B cell (primary cell): ENCODE results near the gene COMMD1. TPM values are rescaled to one million over a fixed set of nuclear protein-coding genes. Genes with fewer than 3 reads are reported as not detected.

Source experiments
- ATAC-seq: fragments of 200-7000 bp; cut with Tn5 transposase; one replicate; pipeline ENCODE4 v1.10.0; 2021; ENCODE audit warnings: low read depth, mild to moderate bottlenecking, moderate number of reproducible peaks, moderate library complexity
- CTCF ChIA-PET: fragments of 350-600 bp; sonication (Branson Sonifier 250); formaldehyde crosslinking; loops from one replicate; lab custom pipeline; 2021; ENCODE audit warnings: antibody characterized with exemption, inconsistent platforms; lab: Charles Lee
- POLR2A ChIA-PET: fragments of 350-600 bp; sonication (Branson Sonifier 250); formaldehyde crosslinking; loops from one replicate; lab custom pipeline; 2021; ENCODE audit warnings: antibody characterized with exemption; lab: Charles Lee
- DNase-seq: peaks from one replicate; pipeline ENCODE4 v3.0.0; 2013
- H2AFZ ChIP-seq: 2 replicates; pipeline ENCODE4 v1.6.1; 2012; ENCODE audit warnings: mild to moderate bottlenecking, low read depth, low read length; ENCODE audit not compliant: insufficient read depth, poor library complexity, severe bottlenecking
- H3K27ac ChIP-seq, 2 donors: 1 replicate in 1 of 2; 2 replicates in 1 of 2; pipeline ENCODE4 v1.5.1; 2012 to 2013; ENCODE audit warnings: low read length in 2 of 2, mild to moderate bottlenecking in 2 of 2, moderate library complexity in 1 of 2
- H3K27me3 ChIP-seq, 4 experiments: fragments of 200-600 bp in 1 of 4; sonication (generic) in 1 of 4; replicated peaks in 1 of 4; 1 replicate in 2 of 4; 2 replicates in 2 of 4; pipeline versions ENCODE4 v1.6.1 to v1.7.0; 2013 to 2016; ENCODE audit warnings: low read length in 3 of 4, mild to moderate bottlenecking in 2 of 4, mixed read lengths in 1 of 4, moderate library complexity in 1 of 4; ENCODE audit not compliant: insufficient read depth in 4 of 4, control insufficient read depth in 3 of 4; ENCODE audit errors: control extremely low read depth in 1 of 4
- H3K36me3 ChIP-seq, 2 experiments: replicated peaks in 1 of 2; 1 replicate in 1 of 2; 2 replicates in 1 of 2; pipeline versions ENCODE4 v1.6.1 to v1.7.1; 2013; ENCODE audit warnings: low read length in 1 of 2; ENCODE audit not compliant: insufficient read depth in 2 of 2, control insufficient read depth in 1 of 2; ENCODE audit errors: control extremely low read depth in 1 of 2, extremely low read depth in 1 of 2
- H3K4me1 ChIP-seq, 2 donors: fragments of 200-600 bp in 1 of 2; sonication (generic) in 1 of 2; 1 replicate in 1 of 2; 2 replicates in 1 of 2; pipeline versions ENCODE4 v1.5.1 to v1.6.1; 2013 to 2017; ENCODE audit warnings: low read length in 2 of 2; ENCODE audit not compliant: control insufficient read depth in 2 of 2, insufficient read depth in 2 of 2
- H3K4me2 ChIP-seq: replicated peaks from 2 replicates; pipeline ENCODE3; 2012; ENCODE audit warnings: mild to moderate bottlenecking, low read depth, low read length; ENCODE audit not compliant: poor library complexity, severe bottlenecking
- H3K4me3 ChIP-seq, 5 experiments: fragments of 200-600 bp in 1 of 5; sonication (generic) in 1 of 5; 1 replicate in 3 of 5; 2 replicates in 2 of 5; pipeline versions ENCODE4 v1.5.1 to v1.7.0; 2011 to 2016; ENCODE audit warnings: low read length in 4 of 5, mild to moderate bottlenecking in 4 of 5, low read depth in 2 of 5, control low read depth in 1 of 5, moderate library complexity in 1 of 5; ENCODE audit not compliant: insufficient read depth in 1 of 5; ENCODE audit errors: control extremely low read depth in 1 of 5, extremely low read depth in 1 of 5
- H3K79me2 ChIP-seq: fragments of 200-600 bp; sonication (generic); one replicate; pipeline ENCODE4 v1.6.0; 2016; ENCODE audit warnings: low read length; ENCODE audit not compliant: control insufficient read depth, insufficient read depth
- H3K9ac ChIP-seq: fragments of 200-600 bp; sonication (generic); 2 replicates; pipeline ENCODE4 v1.6.1; 2017; ENCODE audit warnings: mild to moderate bottlenecking, low read length, moderate library complexity
- H3K9me3 ChIP-seq, 3 donors: one replicate each; pipeline versions ENCODE4 v1.6.1 to v1.7.1; 2013; ENCODE audit warnings: low read length in 2 of 3; ENCODE audit not compliant: control insufficient read depth in 2 of 3, insufficient read depth in 1 of 3; ENCODE audit errors: control extremely low read depth in 1 of 3
- H4K20me1 ChIP-seq: 2 replicates; pipeline ENCODE4 v1.6.0; 2012; ENCODE audit warnings: mild to moderate bottlenecking, low read length; ENCODE audit not compliant: insufficient read depth, control insufficient read depth, poor library complexity, severe bottlenecking
- H3K27ac Mint-ChIP-seq: one replicate; pipeline ENCODE4 v1.8.0; 2021; ENCODE audit warnings: mixed read lengths
- H3K27me3 Mint-ChIP-seq: one replicate; pipeline ENCODE4 v1.8.0; 2021; ENCODE audit warnings: mixed read lengths
- H3K4me1 Mint-ChIP-seq: one replicate; pipeline ENCODE4 v1.8.0; 2021; ENCODE audit warnings: mixed read lengths
- H3K4me3 Mint-ChIP-seq: one replicate; pipeline ENCODE4 v1.8.0; 2021; ENCODE audit warnings: mixed read lengths
- H3K9me3 Mint-ChIP-seq: one replicate; pipeline ENCODE4 v1.8.0; 2022; ENCODE audit warnings: mixed read lengths; ENCODE audit not compliant: insufficient read depth
- EZH2 ChIP-seq: IDR thresholded peaks from 2 replicates; pipeline ENCODE4 v1.6.1; 2012; ENCODE audit warnings: borderline replicate concordance, low read depth, mild to moderate bottlenecking, moderate library complexity, low read length; ENCODE audit not compliant: insufficient read depth, poor library complexity, severe bottlenecking
- WGBS: methylation state at CpG from one replicate; pipeline ENCODE4 v1.1.5; 2013; ENCODE audit warnings: missing lambda C conversion rate; ENCODE audit not compliant: insufficient coverage; 5-methylcytosine and 5-hydroxymethylcytosine counted together
- intact Hi-C: fragments of 100-400 bp; cut with micrococcal nuclease; formaldehyde crosslinking; loops from one replicate; pipeline ENCODE4 v1.10.0; 2022
- polyA plus RNA-seq: library from polyadenylated mRNA; depleted of rRNA; stranded (reverse); fragments of >200 nt; gene quantifications from 2 replicates; pipeline ENCODE4 v1.2.3, GENCODE V29; 2012
- total RNA-seq, 2 donors: library from RNA; stranded (reverse); fragments of 120-200 nt in 1 of 2; gene quantifications; 1 replicate in 1 of 2; 2 replicates in 1 of 2; pipeline versions ENCODE4 v1.2.3 to v1.2.4, GENCODE V29; 2013 to 2022
- TF ChIP-seq, protein P1 (sequence below): fragments of 200-600 bp; IDR thresholded peaks from one replicate; pipeline ENCODE4 v1.8.0; 2022; ENCODE audit warnings: antibody characterized with exemption, mild to moderate bottlenecking

Gene COMMD1
- total and polyA plus RNA-seq, 2 donors (not counting 1 experiment from before 2014, with no cell fraction given), result 20.6 to 25.1 TPM

DNA sequence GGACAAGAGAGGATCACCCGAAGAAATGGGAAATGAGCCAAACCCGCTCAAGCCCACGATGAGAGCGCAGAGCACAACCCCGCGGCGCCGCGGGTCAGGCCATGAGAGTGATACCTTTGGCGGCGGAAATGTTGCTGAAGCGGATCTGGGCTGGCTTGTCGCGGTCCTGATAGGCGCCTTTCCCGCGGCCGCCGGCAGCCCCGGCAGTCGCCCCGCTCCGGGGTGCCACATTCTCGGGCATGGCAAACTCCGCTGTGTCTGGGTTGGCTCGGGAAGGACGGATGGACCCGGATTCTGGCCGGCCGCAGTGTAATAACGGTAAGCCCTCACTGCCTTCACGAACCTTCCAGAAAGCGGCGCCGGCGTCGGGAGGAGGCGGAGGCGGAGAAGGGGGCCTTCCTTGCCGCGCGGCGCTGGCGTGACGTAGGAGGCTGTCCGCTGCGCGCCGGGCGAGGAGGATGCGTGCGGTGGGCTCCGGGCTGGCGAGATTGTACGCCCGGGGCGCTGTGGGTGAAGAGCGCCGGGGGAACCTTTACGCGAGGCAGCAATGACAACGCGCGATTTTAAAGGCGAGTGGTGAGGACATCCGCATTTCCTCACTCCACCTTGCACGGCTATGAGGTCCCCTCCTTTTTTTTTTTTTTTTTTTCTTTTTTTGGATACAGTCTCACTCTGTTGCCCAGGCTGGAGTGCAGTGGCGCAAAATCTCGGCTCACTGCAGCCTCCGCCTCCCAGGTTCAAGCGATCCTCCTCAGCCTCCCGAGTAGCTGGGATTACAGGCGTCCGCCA, 17.0 kb upstream of the COMMD1 start, which contains the start of gene CCT4:
CCT4 (minus strand) TSS at position 390 of the 789 bp plus-strand sequence; CDS start at position 241, 149 bp downstream.
- peak; percentile 98 for DNase-seq
- H3K36me3 ChIP-seq, result peaks cover 0 to 19% of the 10 kb centered on the region in 2 experiments
- H3K4me1 ChIP-seq, result peaks cover 11 to 25% of the 10 kb centered on the region in 2 donors
- peak within 1 kb of the TSS; percentile 94 for H3K9ac ChIP-seq
- H3K9me3 Mint-ChIP-seq, result no peaks in the 10 kb centered on the region
- no peaks in the 10 kb centered on the region for H3K9me3 ChIP-seq
- peak within 1 kb of the TSS; percentile 100 for H3K4me3 Mint-ChIP-seq
- ChIA-PET CTCF (interaction anchor here (0.6 to 1.0 kb wide), 3 partner anchors 17 to 1180 kb away, joined by 3 read pairs; no protein-coding TSS in a partner anchor), POLR2A (interaction anchor here (0.5 to 0.7 kb wide), 5 partner anchors 35 to 537 kb away, joined by 3 to 7 read pairs (median 3); partner anchors contain the start of gene FAM161A)
- intact Hi-C loops, result loop anchor here (1.0 to 10.0 kb wide), 8 partner anchors 17 to 1134 kb away; partner anchors contain the start of genes COMMD1, EHBP1, FAM161A and PAPOLG
- H3K79me2 ChIP-seq, result peaks cover 31% of the 10 kb centered on the region
- peak within 1 kb of the TSS; percentile 79 to 92 (median 89) for H3K4me3 ChIP-seq
- H3K27ac ChIP-seq, result peak within 1 kb of the TSS; percentile 95 to 96
- peak within 1 kb of the TSS; percentile 64 for H3K4me2 ChIP-seq
- peaks cover 19% of the 10 kb centered on the region for H4K20me1 ChIP-seq
- no peaks in the 10 kb centered on the region for H3K27me3 Mint-ChIP-seq
- H2AFZ ChIP-seq, result peak within 1 kb of the TSS; percentile 87
- TF ChIP-seq, protein P1, sequence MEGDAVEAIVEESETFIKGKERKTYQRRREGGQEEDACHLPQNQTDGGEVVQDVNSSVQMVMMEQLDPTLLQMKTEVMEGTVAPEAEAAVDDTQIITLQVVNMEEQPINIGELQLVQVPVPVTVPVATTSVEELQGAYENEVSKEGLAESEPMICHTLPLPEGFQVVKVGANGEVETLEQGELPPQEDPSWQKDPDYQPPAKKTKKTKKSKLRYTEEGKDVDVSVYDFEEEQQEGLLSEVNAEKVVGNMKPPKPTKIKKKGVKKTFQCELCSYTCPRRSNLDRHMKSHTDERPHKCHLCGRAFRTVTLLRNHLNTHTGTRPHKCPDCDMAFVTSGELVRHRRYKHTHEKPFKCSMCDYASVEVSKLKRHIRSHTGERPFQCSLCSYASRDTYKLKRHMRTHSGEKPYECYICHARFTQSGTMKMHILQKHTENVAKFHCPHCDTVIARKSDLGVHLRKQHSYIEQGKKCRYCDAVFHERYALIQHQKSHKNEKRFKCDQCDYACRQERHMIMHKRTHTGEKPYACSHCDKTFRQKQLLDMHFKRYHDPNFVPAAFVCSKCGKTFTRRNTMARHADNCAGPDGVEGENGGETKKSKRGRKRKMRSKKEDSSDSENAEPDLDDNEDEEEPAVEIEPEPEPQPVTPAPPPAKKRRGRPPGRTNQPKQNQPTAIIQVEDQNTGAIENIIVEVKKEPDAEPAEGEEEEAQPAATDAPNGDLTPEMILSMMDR, result no peak
- TF ChIP-seq EZH2, result no peak
- H3K4me1 Mint-ChIP-seq, result peaks cover 32% of the 10 kb centered on the region
- peak within 1 kb of the TSS; percentile 100 for H3K27ac Mint-ChIP-seq
- WGBS, result under 1% methylated on average over 74 of the region's 74 CpGs
- no peaks in the 10 kb centered on the region for H3K27me3 ChIP-seq
- ATAC-seq, result peak; percentile 85
